ENCODE data around the gene SPRN.

DNA sequence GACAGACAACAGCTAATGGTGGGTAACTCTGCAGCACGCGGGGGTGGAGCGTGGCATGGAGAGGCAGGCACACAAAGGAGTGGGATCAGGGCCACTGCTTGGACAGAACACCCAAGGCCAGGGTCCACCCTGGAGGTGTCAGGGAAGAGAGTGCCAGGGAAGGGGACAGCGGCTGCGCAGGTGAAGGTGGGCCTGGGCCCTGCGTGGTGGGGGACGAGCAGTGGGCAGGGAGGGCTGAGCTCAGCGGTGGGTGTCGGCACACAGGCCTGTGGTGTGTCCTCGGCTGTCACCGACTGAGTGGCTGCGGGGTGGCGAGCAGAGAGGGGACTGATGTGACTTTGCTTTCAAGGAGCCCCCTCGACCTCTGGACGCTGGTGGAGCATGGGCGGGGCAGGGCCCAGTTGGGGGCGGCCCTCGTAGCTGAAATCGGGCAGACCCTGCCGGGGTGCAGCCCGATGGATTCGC is 20.9 kb upstream of the SPRN start:
- TF ChIP-seq, protein P1, sequence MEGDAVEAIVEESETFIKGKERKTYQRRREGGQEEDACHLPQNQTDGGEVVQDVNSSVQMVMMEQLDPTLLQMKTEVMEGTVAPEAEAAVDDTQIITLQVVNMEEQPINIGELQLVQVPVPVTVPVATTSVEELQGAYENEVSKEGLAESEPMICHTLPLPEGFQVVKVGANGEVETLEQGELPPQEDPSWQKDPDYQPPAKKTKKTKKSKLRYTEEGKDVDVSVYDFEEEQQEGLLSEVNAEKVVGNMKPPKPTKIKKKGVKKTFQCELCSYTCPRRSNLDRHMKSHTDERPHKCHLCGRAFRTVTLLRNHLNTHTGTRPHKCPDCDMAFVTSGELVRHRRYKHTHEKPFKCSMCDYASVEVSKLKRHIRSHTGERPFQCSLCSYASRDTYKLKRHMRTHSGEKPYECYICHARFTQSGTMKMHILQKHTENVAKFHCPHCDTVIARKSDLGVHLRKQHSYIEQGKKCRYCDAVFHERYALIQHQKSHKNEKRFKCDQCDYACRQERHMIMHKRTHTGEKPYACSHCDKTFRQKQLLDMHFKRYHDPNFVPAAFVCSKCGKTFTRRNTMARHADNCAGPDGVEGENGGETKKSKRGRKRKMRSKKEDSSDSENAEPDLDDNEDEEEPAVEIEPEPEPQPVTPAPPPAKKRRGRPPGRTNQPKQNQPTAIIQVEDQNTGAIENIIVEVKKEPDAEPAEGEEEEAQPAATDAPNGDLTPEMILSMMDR (IDR thresholded peaks at IDR 0.05): no peak
- TF ChIP-seq POLR2A (IDR thresholded peaks at IDR 0.05) (no peak), EP300 (IDR thresholded peaks at IDR 0.05) (no peak)

Data from stomach (tissue), 4 donors.